OCI-LY1 (cell line): ENCODE measurements around the gene PCP4L1.

Source experiments
- EZH2 ChIP-seq: fragments of 200-600 bp; sonication (generic), shearing (Covaris generic); IDR thresholded peaks from 2 replicates; pipeline ENCODE4 v1.8.0; 2017; ENCODE audit warnings: borderline replicate concordance, mixed run types, mild to moderate bottlenecking, antibody characterized with exemption, low read length, moderate library complexity, mixed read lengths
- TF ChIP-seq, protein P1 (sequence below): fragments of 200-600 bp; sonication (generic), shearing (Covaris generic); IDR thresholded peaks from 2 replicates; pipeline ENCODE4 v1.5.1; 2017; ENCODE audit warnings: mild to moderate bottlenecking, antibody characterized with exemption, low read length, moderate library complexity, mixed read lengths

DNA sequence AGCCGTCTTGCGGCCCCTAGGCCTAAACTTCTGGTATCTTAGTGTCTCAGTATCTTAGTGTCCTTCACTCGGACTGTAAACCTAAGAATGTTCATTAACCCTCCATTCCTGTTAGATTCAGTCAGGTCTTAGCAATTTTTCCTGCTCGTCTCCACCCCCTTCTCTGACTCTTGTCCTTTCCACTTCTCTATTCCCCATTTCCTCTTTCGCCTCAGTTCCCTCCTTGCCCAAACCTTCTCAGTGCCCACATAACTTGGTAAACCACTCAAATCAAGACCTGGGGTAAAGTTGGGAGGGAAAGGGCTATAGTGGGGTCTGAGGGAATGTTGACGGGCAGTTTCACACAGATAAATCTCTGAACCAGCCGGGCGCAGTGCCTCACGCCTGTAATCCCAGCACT, 44.2 kb upstream of the PCP4L1 start:
- TF ChIP-seq, protein P1, sequence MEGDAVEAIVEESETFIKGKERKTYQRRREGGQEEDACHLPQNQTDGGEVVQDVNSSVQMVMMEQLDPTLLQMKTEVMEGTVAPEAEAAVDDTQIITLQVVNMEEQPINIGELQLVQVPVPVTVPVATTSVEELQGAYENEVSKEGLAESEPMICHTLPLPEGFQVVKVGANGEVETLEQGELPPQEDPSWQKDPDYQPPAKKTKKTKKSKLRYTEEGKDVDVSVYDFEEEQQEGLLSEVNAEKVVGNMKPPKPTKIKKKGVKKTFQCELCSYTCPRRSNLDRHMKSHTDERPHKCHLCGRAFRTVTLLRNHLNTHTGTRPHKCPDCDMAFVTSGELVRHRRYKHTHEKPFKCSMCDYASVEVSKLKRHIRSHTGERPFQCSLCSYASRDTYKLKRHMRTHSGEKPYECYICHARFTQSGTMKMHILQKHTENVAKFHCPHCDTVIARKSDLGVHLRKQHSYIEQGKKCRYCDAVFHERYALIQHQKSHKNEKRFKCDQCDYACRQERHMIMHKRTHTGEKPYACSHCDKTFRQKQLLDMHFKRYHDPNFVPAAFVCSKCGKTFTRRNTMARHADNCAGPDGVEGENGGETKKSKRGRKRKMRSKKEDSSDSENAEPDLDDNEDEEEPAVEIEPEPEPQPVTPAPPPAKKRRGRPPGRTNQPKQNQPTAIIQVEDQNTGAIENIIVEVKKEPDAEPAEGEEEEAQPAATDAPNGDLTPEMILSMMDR, result no peak
- no peak for TF ChIP-seq EZH2
